ENCODE data around the gene ZBTB20.

GRCh38 chr3:115040673-115041286 lies 106.3 kb downstream of the ZBTB20 start:
- TF ChIP-seq EZH2 (IDR thresholded peaks at IDR 0.05; ENCODE audit: low read depth) (no peak), CTCF (conservative IDR thresholded peaks at IDR 0.05) (peak; percentile 69)

Data from PC-9 (cell line).